Keratinocyte (primary cell): ENCODE measurements around the gene F7. TPM values are rescaled to one million over a fixed set of nuclear protein-coding genes. Genes with fewer than 3 reads are reported as not detected.

Experiments used
- DNase-seq: peaks from one replicate; pipeline ENCODE4 v3.0.0-alpha.2; 2011; ENCODE audit warnings: low read depth, missing footprints, low spot score
- FAIRE-seq: peaks from 2 replicates; lab custom pipeline; 2011; peaks lifted over from hg19 to GRCh38; lab: Jason Lieb, UNC
- H2AFZ ChIP-seq: 2 replicates; pipeline ENCODE4 v1.6.0; 2012; ENCODE audit warnings: low read length, control low read depth, inconsistent platforms; ENCODE audit not compliant: control insufficient read depth
- H3K27ac ChIP-seq: 2 replicates; pipeline ENCODE4 v1.5.1; 2011; ENCODE audit warnings: low read length; ENCODE audit not compliant: control insufficient read depth, insufficient read depth
- H3K27me3 ChIP-seq: 3 replicates; pipeline ENCODE4 v1.6.0; 2011; ENCODE audit warnings: low read length; ENCODE audit not compliant: control insufficient read depth, insufficient read depth; ENCODE audit errors: extremely low read depth
- H3K36me3 ChIP-seq, 2 experiments: 2 replicates in 1 of 2; 3 replicates in 1 of 2; pipeline ENCODE4 v1.5.1; 2011; ENCODE audit warnings: low read length in 2 of 2, mild to moderate bottlenecking in 1 of 2; ENCODE audit not compliant: control insufficient read depth in 2 of 2, insufficient read depth in 2 of 2; ENCODE audit errors: extremely low read depth in 1 of 2
- H3K4me1 ChIP-seq: 3 replicates; pipeline ENCODE4 v1.5.1; 2011; ENCODE audit warnings: low read length; ENCODE audit not compliant: control insufficient read depth, insufficient read depth; ENCODE audit errors: extremely low read depth
- H3K4me2 ChIP-seq: 3 replicates; pipeline ENCODE4 v1.6.0; 2011; ENCODE audit warnings: low read depth, low read length; ENCODE audit not compliant: control insufficient read depth, insufficient read depth; ENCODE audit errors: extremely low read depth
- H3K4me3 ChIP-seq, 3 experiments: fragments of 200-600 bp in 1 of 3; sonication (generic) in 1 of 3; 2 replicates in 2 of 3; 3 replicates in 1 of 3; pipeline ENCODE4 v1.5.1; 2011 to 2016; ENCODE audit warnings: low read length in 3 of 3, mild to moderate bottlenecking in 3 of 3, control low read depth in 2 of 3, inconsistent platforms in 1 of 3, low read depth in 1 of 3, mixed read lengths in 1 of 3, mixed run types in 1 of 3, moderate library complexity in 1 of 3; ENCODE audit not compliant: control insufficient read depth in 2 of 3, insufficient read depth in 2 of 3; ENCODE audit errors: extremely low read depth in 1 of 3
- H3K79me2 ChIP-seq: 2 replicates; pipeline ENCODE4 v1.6.0; 2012; ENCODE audit warnings: low read length; ENCODE audit not compliant: control insufficient read depth, insufficient read depth
- H3K9ac ChIP-seq: 3 replicates; pipeline ENCODE4 v1.6.0; 2011; ENCODE audit warnings: low read length; ENCODE audit not compliant: control insufficient read depth, insufficient read depth; ENCODE audit errors: extremely low read depth
- H3K9me1 ChIP-seq: 3 replicates; pipeline ENCODE4 v1.6.0; 2011; ENCODE audit warnings: low read length; ENCODE audit not compliant: control insufficient read depth, insufficient read depth; ENCODE audit errors: extremely low read depth
- H3K9me3 ChIP-seq: 2 replicates; pipeline ENCODE4 v1.5.1; 2012; ENCODE audit warnings: low read depth, low read length; ENCODE audit not compliant: control insufficient read depth
- H4K20me1 ChIP-seq: 3 replicates; pipeline ENCODE4 v1.6.0; 2011; ENCODE audit warnings: low read length; ENCODE audit not compliant: control insufficient read depth, insufficient read depth; ENCODE audit errors: extremely low read depth
- CTCF ChIP-seq, 3 experiments: IDR thresholded peaks in 1 of 3; conservative IDR thresholded peaks in 1 of 3; optimal IDR thresholded peaks in 1 of 3; 2 replicates in 2 of 3; 3 replicates in 1 of 3; pipeline versions ENCODE3 to v1.5.1; 2011; ENCODE audit warnings: low read length in 3 of 3, mild to moderate bottlenecking in 3 of 3, moderate library complexity in 2 of 3, control low read depth in 1 of 3, inconsistent platforms in 1 of 3; ENCODE audit not compliant: insufficient read depth in 2 of 3; ENCODE audit errors: extremely low read depth in 1 of 3
- EZH2 ChIP-seq: IDR thresholded peaks from one replicate; pipeline ENCODE4 v1.6.1; 2012; ENCODE audit warnings: inconsistent platforms, mild to moderate bottlenecking, low read length, moderate library complexity
- dilution Hi-C: fragments of 300-500 bp; cut with MboI; formaldehyde crosslinking; loops from one replicate; pipeline ENCODE4 v1.7.0; 2020; ENCODE audit warnings: low sequenced_read_pairs; ENCODE audit not compliant: extremely low pct_ligation_motif_present
- polyA plus RNA-seq, 5 experiments: library from polyadenylated mRNA; depleted of rRNA in 3 of 5; stranded (reverse) in 3 of 5; stranded (forward) in 1 of 5; unstranded in 1 of 5; fragments of >200 nt; gene quantifications; 1 replicate in 1 of 5; 2 replicates in 3 of 5; 3 replicates in 1 of 5; pipeline versions ENCODE4 v1.2.1 to v1.2.3, GENCODE V29; 2011 to 2012; ENCODE audit warnings: missing spikeins in 2 of 5, low read depth in 1 of 5, low replicate concordance in 1 of 5

Gene F7
- polyA plus RNA-seq, 1 donor (not counting 4 experiments of a cell fraction or from before 2014, with no cell fraction given) = not detected

GRCh38 chr13:113073942-113074341 lies 31.6 kb upstream of the F7 start:
- H3K36me3 ChIP-seq = no peaks in the 10 kb centered on the region
- H3K4me1 ChIP-seq = no peaks in the 10 kb centered on the region
- FAIRE-seq (no peak), DNase-seq (no peak)
- no peak overlapping the region for H3K9ac ChIP-seq
- no peaks in the 10 kb centered on the region for H4K20me1 ChIP-seq
- H3K4me2 ChIP-seq = no peak overlapping the region
- H3K27me3 ChIP-seq = no peaks in the 10 kb centered on the region
- dilution Hi-C loops = no loop called here
- H3K27ac ChIP-seq = no peak overlapping the region
- H3K79me2 ChIP-seq = no peaks in the 10 kb centered on the region
- H3K9me3 ChIP-seq = no peaks in the 10 kb centered on the region
- H3K9me1 ChIP-seq = no peaks in the 10 kb centered on the region
- TF ChIP-seq EZH2 (no peak), CTCF (optimal IDR thresholded peaks at IDR 0.05 in 1 of 3, IDR thresholded peaks at IDR 0.05 in 1 of 3, conservative IDR thresholded peaks at IDR 0.05 in 1 of 3; ENCODE audit: extremely low read depth in 1 of 3, insufficient read depth in 2 of 3, low read length in 3 of 3) (no peak)
- H3K4me3 ChIP-seq = no peak overlapping the region
- no peak overlapping the region for H2AFZ ChIP-seq

GRCh38 chr13:113074401-113074800 lies 31.2 kb upstream of the F7 start:
- H2AFZ ChIP-seq = no peak overlapping the region
- H3K9me1 ChIP-seq = no peaks in the 10 kb centered on the region
- H3K4me3 ChIP-seq = no peak overlapping the region
- H4K20me1 ChIP-seq = no peaks in the 10 kb centered on the region
- DNase-seq = no peak
- H3K27ac ChIP-seq = no peak overlapping the region
- FAIRE-seq = no peak
- dilution Hi-C loops = no loop called here
- H3K4me2 ChIP-seq = no peak overlapping the region
- no peaks in the 10 kb centered on the region for H3K9me3 ChIP-seq
- TF ChIP-seq EZH2 (no peak), CTCF (optimal IDR thresholded peaks at IDR 0.05 in 1 of 3, IDR thresholded peaks at IDR 0.05 in 1 of 3, conservative IDR thresholded peaks at IDR 0.05 in 1 of 3; ENCODE audit: extremely low read depth in 1 of 3, insufficient read depth in 2 of 3, low read length in 3 of 3) (no peak)
- H3K36me3 ChIP-seq = no peaks in the 10 kb centered on the region
- no peaks in the 10 kb centered on the region for H3K4me1 ChIP-seq
- no peaks in the 10 kb centered on the region for H3K27me3 ChIP-seq
- H3K79me2 ChIP-seq = no peaks in the 10 kb centered on the region
- H3K9ac ChIP-seq = no peak overlapping the region
